GM12878 (cell line): ENCODE results near the gene MPP1.

ENCODE experiments used
- CEBPB ChIP-seq, 2 experiments: fragments of 150-350 bp in 1 of 2; IDR thresholded peaks; 2 replicates each; pipeline ENCODE4 v1.6.1; 2012 to 2014; ENCODE audit warnings: low read depth in 2 of 2, low read length in 2 of 2, borderline replicate concordance in 1 of 2, inconsistent platforms in 1 of 2
- CTCF ChIP-seq, 3 experiments: IDR thresholded peaks in 2 of 3; conservative IDR thresholded peaks in 1 of 3; 2 replicates each; pipeline ENCODE4 v1.5.1; 2011; ENCODE audit warnings: low read depth in 3 of 3, low read length in 3 of 3, mild to moderate bottlenecking in 3 of 3, control low read depth in 2 of 3, moderate library complexity in 2 of 3, inconsistent platforms in 1 of 3, mixed read lengths in 1 of 3; ENCODE audit not compliant: control insufficient read depth in 2 of 3, insufficient read depth in 1 of 3; ENCODE audit errors: extremely low read depth in 1 of 3
- EP300 ChIP-seq, 2 experiments: fragments of 150-350 bp in 1 of 2; IDR thresholded peaks; 2 replicates each; pipeline ENCODE4 v1.6.1; 2011 to 2012; ENCODE audit warnings: low read depth in 2 of 2, low read length in 2 of 2, borderline replicate concordance in 1 of 2, improper control_type of control experiment in 1 of 2, inconsistent platforms in 1 of 2; ENCODE audit not compliant: control insufficient read depth in 1 of 2
- ETV6 ChIP-seq, 2 experiments: fragments of 450-650 bp in 1 of 2; IDR thresholded peaks in 1 of 2; conservative IDR thresholded peaks in 1 of 2; 2 replicates each; pipeline ENCODE4 v1.6.1; 2014; ENCODE audit warnings: antibody characterized with exemption in 1 of 2, borderline replicate concordance in 1 of 2, low read depth in 1 of 2, mild to moderate bottlenecking in 1 of 2, moderate library complexity in 1 of 2
- EZH2 ChIP-seq: IDR thresholded peaks from 2 replicates; pipeline ENCODE4 v1.6.1; 2012; ENCODE audit warnings: low read depth, mild to moderate bottlenecking, control low read depth, inconsistent platforms, low read length, borderline replicate concordance; ENCODE audit not compliant: control insufficient read depth
- JUND ChIP-seq: IDR thresholded peaks from 2 replicates; pipeline ENCODE4 v1.6.1; 2012; ENCODE audit warnings: low read depth, mild to moderate bottlenecking, low read length, improper control_type of control experiment, moderate library complexity
- NFYA ChIP-seq: IDR thresholded peaks from 2 replicates; pipeline ENCODE4 v1.6.1; 2011; ENCODE audit warnings: low read depth, mild to moderate bottlenecking, low read length, improper control_type of control experiment, borderline replicate concordance
- RAD21 ChIP-seq: IDR thresholded peaks from 2 replicates; pipeline ENCODE4 v1.6.1; 2011; ENCODE audit warnings: mild to moderate bottlenecking, low read depth, low read length, moderate library complexity; ENCODE audit not compliant: insufficient read depth
- RAD51 ChIP-seq: fragments of 450-650 bp; IDR thresholded peaks from 2 replicates; pipeline ENCODE4 v1.6.1; 2016; ENCODE audit warnings: moderate library complexity, mild to moderate bottlenecking, inconsistent platforms
- RB1 ChIP-seq: fragments of 450-650 bp; formaldehyde crosslinking; IDR thresholded peaks from 2 replicates; pipeline ENCODE4 v1.6.1; 2017; ENCODE audit warnings: mild to moderate bottlenecking, borderline replicate concordance
- SMARCA5 ChIP-seq: fragments of 450-650 bp; IDR thresholded peaks from 2 replicates; pipeline ENCODE4 v1.6.1; 2017; ENCODE audit warnings: mild to moderate bottlenecking
- ZBTB11 ChIP-seq: fragments of 450-650 bp; formaldehyde crosslinking; IDR thresholded peaks from 2 replicates; pipeline ENCODE4 v1.5.0; 2022; ENCODE audit warnings: mild to moderate bottlenecking, missing genetic modification characterization
- ZBTB33 ChIP-seq: fragments of 450-650 bp; IDR thresholded peaks from 2 replicates; pipeline ENCODE4 v1.6.1; 2017; ENCODE audit warnings: mild to moderate bottlenecking

- TF ChIP-seq RB1 (no peak), ZBTB11 (no peak), EZH2 (no peak), CTCF (IDR thresholded peaks at IDR 0.05 in 2 of 3, conservative IDR thresholded peaks at IDR 0.05 in 1 of 3; ENCODE audit: control insufficient read depth in 2 of 3, extremely low read depth in 1 of 3, insufficient read depth in 1 of 3, low read depth in 3 of 3, low read length in 3 of 3) (no peak), ZBTB33 (no peak), NFYA (no peak), EP300 (IDR thresholded peaks at IDR 0.05; ENCODE audit: borderline replicate concordance in 1 of 2, control insufficient read depth in 1 of 2, low read depth in 2 of 2, low read length in 2 of 2) (no peak), JUND (no peak), SMARCA5 (no peak), ETV6 (conservative IDR thresholded peaks at IDR 0.05 in 1 of 2, IDR thresholded peaks at IDR 0.05 in 1 of 2; ENCODE audit: borderline replicate concordance in 1 of 2, low read depth in 1 of 2) (no peak), RAD21 (no peak), CEBPB (IDR thresholded peaks at IDR 0.05; ENCODE audit: borderline replicate concordance in 1 of 2, low read depth in 2 of 2, low read length in 2 of 2) (no peak), RAD51 (no peak)
Observed at GRCh38 chrX:154797006-154797405, 8.3 kb downstream of the MPP1 start.
